Mesothelial cell of epicardium (in vitro differentiated cells): ENCODE measurements around the gene SPINK8. TPM values are rescaled to one million over a fixed set of nuclear protein-coding genes. Genes with fewer than 3 reads are reported as not detected.
"Not testable (repeated sequence)": the region's sequence is repeated elsewhere in the genome, so short reads cannot be mapped to it uniquely, and the experiment has no call there.

Experiments
- DNase-seq, 2 experiments: peaks; one replicate each; pipeline ENCODE4 v3.0.0; 2021; ENCODE audit warnings: low spot score in 2 of 2; ENCODE audit not compliant: unreplicated experiment in 2 of 2
- H3K27ac Mint-ChIP-seq: 2 replicates; pipeline ENCODE4 v1.8.0; 2021; ENCODE audit warnings: mixed read lengths
- H3K27me3 Mint-ChIP-seq: 2 replicates; pipeline ENCODE4 v1.8.0; 2021; ENCODE audit warnings: low read depth, mixed read lengths
- H3K36me3 Mint-ChIP-seq: 2 replicates; pipeline ENCODE4 v1.8.0; 2021; ENCODE audit warnings: mixed read lengths
- H3K4me1 Mint-ChIP-seq: 2 replicates; pipeline ENCODE4 v1.8.0; 2021; ENCODE audit warnings: mixed read lengths
- H3K4me3 Mint-ChIP-seq: 2 replicates; pipeline ENCODE4 v1.8.0; 2021; ENCODE audit warnings: mild to moderate bottlenecking, moderate library complexity, mixed read lengths
- H3K9me3 Mint-ChIP-seq: 2 replicates; pipeline ENCODE4 v1.8.0; 2021; ENCODE audit warnings: mixed read lengths
- CTCF ChIP-seq: fragments of 200-600 bp; sonication (generic); IDR thresholded peaks from one replicate; pipeline ENCODE4 v1.5.0; 2021; ENCODE audit warnings: antibody characterized with exemption; ENCODE audit not compliant: unreplicated experiment
- total RNA-seq: library from RNA; stranded (reverse); gene quantifications from 3 replicates; pipeline ENCODE4 v1.2.1, GENCODE V29; 2021

SPINK8 gene
- total RNA-seq, 1 donor from 2014 or later = not detected

GRCh38 chr3:48343432-48343831 is 10.0 kb upstream of the SPINK8 start:
- no peaks in the 10 kb centered on the region for H3K36me3 Mint-ChIP-seq
- H3K27ac Mint-ChIP-seq = no peak overlapping the region
- peaks cover 10% of the 10 kb centered on the region for H3K4me1 Mint-ChIP-seq
- TF ChIP-seq CTCF = no peak
- no peaks in the 10 kb centered on the region for H3K27me3 Mint-ChIP-seq
- H3K9me3 Mint-ChIP-seq = no peaks in the 10 kb centered on the region
- DNase-seq = no peak
- H3K4me3 Mint-ChIP-seq = no peak overlapping the region

GRCh38 chr3:48338635-48339034 is 5.2 kb upstream of the SPINK8 start:
- Mint-ChIP-seq H3K9me3 (no peaks in the 10 kb centered on the region), H3K27me3 (peaks cover 11% of the 10 kb centered on the region), H3K36me3 (no peaks in the 10 kb centered on the region), H3K27ac (no peak overlapping the region), H3K4me3 (no peak overlapping the region), H3K4me1 (no peaks in the 10 kb centered on the region)
- no peak for DNase-seq
- no peak for TF ChIP-seq CTCF

- H3K27ac Mint-ChIP-seq, H3K36me3 Mint-ChIP-seq, H3K4me1 Mint-ChIP-seq, H3K4me3 Mint-ChIP-seq, H3K9me3 Mint-ChIP-seq, DNase-seq: not testable (repeated sequence)
- peaks cover 11% of the 10 kb centered on the region for H3K27me3 Mint-ChIP-seq
These were observed 4.1 kb upstream of the SPINK8 start for GRCh38 chr3:48337536-48337935.

GRCh38 chr3:48335286-48335685 is 1.8 kb upstream of the SPINK8 start:
- H3K4me3 Mint-ChIP-seq, H3K9me3 Mint-ChIP-seq, H3K27ac Mint-ChIP-seq, H3K4me1 Mint-ChIP-seq, DNase-seq, H3K36me3 Mint-ChIP-seq: not testable (repeated sequence)
- peaks cover 11% of the 10 kb centered on the region for H3K27me3 Mint-ChIP-seq

- no peak overlapping the region for H3K27ac Mint-ChIP-seq
- TF ChIP-seq CTCF = no peak
- no peaks in the 10 kb centered on the region for H3K4me1 Mint-ChIP-seq
- H3K36me3 Mint-ChIP-seq = no peaks in the 10 kb centered on the region
- no peaks in the 10 kb centered on the region for H3K9me3 Mint-ChIP-seq
- no peak for DNase-seq
- peaks cover 11% of the 10 kb centered on the region for H3K27me3 Mint-ChIP-seq
- no peak overlapping the region for H3K4me3 Mint-ChIP-seq
These were observed 1.1 kb upstream of the SPINK8 start for GRCh38 chr3:48334605-48335004.

- not testable (repeated sequence) for H3K36me3 Mint-ChIP-seq, H3K9me3 Mint-ChIP-seq, H3K4me1 Mint-ChIP-seq, DNase-seq, H3K4me3 Mint-ChIP-seq, H3K27ac Mint-ChIP-seq
- H3K27me3 Mint-ChIP-seq = peaks cover 11% of the 10 kb centered on the region
These were observed 1.6 kb downstream of the SPINK8 start for GRCh38 chr3:48331706-48332435.

GRCh38 chr3:48320996-48321395 is 12.5 kb downstream of the SPINK8 start:
- DNase-seq = no peak
- no peaks in the 10 kb centered on the region for H3K4me1 Mint-ChIP-seq
- H3K9me3 Mint-ChIP-seq = peaks cover 25% of the 10 kb centered on the region
- no peak overlapping the region for H3K4me3 Mint-ChIP-seq
- H3K36me3 Mint-ChIP-seq = no peaks in the 10 kb centered on the region
- H3K27ac Mint-ChIP-seq = no peak overlapping the region
- peaks cover 23% of the 10 kb centered on the region for H3K27me3 Mint-ChIP-seq
- no peak for TF ChIP-seq CTCF
